HG03432 (cell line): ENCODE measurements around the gene VPS37B.

Experiments used
- ATAC-seq: cut with Tn5 transposase; IDR thresholded peaks from one replicate; pipeline ENCODE4 v1.9.1; 2021; ENCODE audit warnings: mild to moderate bottlenecking, moderate library complexity; ENCODE audit not compliant: unreplicated experiment

VPS37B gene

DNA sequence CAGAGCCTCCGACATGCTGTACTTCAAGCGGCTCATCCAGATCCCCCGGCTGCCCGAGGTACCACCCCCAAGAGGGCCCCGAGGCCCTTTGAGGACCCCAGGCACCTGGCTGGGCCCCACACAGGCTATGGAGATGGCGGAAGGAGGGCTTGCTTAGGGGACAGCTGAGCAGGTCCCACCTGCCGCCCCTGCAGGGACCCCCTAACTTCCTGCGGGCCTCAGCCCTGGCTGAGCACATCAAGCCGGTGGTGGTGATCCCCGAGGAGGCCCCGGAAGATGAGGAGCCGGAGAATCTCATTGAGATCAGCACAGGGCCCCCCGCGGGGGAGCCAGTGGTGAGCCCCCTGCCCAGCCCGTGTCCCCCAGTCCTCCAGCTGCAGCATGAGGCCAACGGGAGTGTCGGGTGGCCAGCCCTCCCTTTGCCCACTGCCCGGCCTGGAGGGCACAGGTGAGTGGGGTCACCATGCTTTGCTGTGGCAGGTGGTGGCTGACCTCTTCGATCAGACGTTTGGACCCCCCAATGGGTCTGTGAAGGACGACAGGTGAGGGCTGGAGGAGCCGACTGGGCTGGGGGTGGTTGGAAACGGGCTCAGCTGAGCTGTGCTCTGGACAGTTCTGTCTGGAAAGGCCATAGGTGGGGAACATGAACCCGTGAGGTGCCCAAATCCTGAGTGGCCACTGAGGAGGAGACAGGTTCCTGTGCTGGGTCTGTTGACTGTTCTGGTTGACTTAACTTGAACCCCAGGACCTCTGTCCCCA lies 40.7 kb downstream of the VPS37B start:
- ATAC-seq: no peak

DNA sequence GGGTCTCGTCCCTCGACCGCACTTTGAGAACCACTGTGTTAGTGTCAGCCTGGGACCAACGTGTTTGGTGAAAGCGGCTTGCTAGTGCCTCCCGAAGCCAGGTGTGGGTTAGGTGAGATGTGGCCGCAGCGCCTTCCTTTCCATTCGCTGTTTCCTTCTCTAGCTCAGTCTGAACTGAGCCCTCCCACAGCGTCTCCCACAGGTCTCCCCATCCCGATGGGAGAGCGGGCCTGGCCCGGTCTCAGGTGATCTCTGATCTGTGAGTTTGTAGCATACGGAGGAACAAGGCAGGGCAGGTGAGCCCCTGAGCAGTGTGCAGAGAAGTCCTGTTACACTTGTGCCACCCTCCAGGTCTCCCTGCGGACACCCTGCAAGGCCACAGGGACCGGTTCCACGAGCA lies 41.4 kb downstream of the VPS37B start:
- no peak for ATAC-seq

DNA sequence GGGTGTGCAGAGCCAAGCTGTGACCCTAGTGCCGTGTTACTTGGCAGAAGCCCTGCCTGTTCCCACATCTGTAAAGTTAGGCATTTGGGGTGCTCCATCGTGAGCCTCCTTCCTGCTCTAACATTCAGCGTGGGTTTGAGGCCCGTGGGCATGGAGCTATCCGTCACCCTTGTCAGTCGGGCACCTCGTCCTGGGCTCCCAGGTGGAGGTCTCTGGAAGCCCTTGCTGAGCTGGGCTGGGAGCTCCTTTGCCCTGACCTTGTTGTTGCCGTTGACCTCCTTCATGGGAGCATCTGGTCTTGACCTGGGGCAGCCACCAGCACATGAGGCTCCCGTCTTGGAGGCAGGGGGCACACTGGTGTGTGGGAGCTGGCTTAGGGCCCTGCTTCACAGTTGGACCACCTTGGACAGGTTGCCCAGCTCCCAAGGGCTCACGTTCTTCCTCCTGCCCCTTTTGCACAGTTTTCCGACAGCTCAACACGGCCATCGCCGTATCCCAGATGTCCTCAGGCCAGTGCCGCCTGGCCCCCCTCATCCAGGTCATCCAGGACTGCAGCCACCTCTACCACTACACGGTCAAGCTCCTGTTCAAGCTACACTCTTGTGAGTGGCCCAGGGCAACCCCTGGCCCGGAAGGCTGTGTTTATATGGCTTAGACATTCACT lies 42.2 kb downstream of the VPS37B start:
- no peak for ATAC-seq

DNA sequence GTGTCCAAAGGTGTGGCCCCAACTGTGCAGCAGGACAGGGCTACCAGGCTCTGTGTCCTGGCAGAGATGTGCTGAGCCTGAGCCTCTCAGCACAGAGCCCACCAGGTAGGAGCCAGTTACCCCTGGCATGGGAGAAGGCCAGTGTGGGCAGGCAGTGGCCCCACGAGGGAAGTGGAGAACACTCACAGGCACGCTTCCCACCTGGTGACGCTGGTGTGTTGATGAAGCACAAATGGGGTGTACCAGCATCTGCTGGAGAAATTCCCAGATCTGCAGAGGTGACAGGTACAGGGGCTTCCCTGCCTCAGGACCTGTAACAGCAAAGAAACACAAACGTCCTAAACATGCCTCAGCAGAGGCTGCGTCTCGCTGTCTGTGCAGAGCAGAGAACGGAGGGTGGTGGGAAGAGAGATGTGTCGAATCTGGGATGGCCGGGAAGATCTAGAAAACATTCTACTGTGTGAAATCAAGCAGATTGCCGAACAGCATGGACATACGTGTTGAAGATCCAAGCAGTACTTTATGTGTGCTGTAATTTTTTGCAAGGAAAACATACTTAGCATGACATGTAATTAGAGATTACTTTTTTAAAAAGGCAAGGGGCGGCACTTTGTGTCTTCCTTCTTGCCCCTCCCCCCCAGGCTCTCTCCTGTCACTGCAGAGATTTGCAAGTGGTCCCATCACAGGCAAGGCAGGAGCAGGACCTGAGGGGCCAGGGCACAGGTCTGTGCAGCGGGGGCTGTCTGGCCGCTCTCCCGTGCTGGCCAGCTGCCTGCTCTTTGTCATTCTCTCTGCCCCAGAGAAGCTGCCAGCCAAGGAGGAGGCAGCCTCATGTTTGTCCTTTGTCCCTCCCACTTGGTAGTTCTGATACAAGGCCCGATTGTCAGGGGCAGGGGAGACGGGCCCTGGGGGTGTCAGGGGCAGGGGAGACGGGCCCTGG lies 43.3 kb downstream of the VPS37B start:
- no peak for ATAC-seq

DNA sequence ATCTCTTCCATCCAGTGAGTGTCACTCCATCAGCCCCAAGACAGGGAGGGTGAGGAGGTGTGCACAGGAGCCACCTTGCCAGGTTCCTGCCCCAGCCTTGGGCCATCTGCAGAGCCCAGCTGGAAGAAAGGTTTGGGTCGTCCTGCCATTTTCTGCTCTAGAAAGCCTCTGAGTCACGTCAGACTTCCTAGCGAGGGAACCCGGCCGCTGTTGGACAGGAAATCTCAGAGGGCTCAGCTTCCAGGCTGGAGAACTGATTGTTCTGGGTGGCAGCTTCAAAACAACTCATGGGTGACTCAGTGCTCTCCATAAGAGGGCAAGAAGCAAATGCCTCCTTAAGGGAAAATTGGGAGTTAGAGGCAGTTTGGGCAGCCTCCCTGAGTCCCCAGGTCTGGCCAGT lies 44.1 kb downstream of the VPS37B start:
- ATAC-seq: no peak

DNA sequence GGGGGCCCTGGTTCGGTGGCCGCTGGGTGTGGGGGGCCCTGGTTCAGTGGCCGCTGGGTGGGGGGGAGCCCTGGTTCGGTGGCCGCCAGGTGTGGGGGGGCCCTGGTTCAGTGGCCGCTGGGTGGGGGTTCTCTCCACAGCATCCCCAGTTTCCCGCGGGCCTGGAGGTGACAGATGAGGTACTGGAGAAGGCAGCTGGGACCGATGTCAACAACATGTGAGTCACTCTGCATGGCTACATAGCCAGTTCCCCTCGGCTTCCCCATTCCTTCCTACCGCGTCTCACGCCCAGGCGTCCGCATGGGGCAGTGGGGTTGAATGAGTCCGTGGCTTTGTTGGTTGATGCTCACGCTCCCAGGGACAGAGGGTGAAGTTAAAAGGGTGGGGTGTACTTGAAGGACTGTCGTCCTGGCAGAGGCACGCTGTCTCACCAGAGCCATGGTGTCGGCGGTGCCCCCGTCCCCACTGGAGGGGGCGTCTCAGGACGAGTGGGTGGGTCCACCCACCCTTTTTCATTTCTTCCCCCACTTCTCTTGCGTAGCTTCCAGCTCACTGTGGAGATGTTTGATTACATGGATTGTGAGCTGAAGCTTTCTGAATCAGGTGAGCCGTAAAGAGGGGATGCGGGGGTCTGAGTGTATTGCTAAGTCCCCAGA lies 45.1 kb downstream of the VPS37B start:
- ATAC-seq: no peak

DNA sequence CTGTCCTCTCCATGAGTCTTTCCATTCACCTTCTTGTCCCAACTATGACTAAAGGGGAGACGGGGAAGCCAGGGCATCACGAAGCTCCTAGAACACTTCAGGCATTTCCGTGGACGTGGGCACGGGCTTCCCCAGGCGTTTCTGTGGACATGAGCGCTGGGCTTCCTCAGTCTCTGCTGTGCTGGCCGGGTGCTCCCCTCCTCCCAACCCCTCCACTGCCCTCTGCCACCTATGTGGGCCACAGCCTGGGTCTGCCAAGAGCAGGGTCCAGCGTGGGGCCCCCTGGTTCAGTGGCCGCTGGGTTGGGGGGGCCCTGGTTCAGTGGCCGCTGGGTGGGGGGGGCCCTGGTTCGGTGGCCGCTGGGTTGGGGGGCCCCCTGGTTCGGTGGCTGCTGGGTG lies 45.9 kb downstream of the VPS37B start:
- ATAC-seq: no peak

DNA sequence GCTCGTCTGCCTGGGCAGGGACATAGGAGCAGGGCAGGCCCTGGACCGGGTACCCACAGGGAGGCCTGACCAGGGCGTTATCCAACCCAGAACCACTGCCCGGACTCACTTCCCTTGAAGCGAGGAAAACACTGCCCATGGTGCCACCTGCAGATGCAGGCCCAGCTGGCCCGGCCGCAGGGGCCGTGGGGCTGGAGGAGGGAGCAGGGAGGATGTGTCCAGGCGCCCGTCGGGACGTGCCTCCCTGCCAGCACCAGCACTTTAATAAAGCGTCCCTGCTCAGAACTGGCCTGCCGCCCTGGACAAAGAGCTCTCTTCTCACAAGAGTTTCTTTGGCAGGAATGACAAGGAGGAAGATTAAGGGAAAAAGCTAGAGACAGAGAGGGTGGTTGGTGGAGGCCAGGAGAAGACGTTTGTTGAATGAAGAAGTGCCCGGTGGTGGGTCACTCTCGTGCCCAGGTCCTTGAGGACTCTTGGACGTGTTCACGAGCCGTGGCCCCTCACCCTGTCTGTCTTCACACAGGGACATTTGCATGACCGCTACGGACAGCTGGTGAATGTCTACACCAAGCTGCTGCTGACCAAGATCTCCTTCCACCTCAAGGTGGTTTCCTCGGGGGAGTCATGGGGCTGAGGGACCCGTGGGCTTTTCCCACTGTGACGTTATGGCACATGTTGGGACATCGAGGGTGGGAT lies 46.4 kb downstream of the VPS37B start:
- ATAC-seq: no peak

DNA sequence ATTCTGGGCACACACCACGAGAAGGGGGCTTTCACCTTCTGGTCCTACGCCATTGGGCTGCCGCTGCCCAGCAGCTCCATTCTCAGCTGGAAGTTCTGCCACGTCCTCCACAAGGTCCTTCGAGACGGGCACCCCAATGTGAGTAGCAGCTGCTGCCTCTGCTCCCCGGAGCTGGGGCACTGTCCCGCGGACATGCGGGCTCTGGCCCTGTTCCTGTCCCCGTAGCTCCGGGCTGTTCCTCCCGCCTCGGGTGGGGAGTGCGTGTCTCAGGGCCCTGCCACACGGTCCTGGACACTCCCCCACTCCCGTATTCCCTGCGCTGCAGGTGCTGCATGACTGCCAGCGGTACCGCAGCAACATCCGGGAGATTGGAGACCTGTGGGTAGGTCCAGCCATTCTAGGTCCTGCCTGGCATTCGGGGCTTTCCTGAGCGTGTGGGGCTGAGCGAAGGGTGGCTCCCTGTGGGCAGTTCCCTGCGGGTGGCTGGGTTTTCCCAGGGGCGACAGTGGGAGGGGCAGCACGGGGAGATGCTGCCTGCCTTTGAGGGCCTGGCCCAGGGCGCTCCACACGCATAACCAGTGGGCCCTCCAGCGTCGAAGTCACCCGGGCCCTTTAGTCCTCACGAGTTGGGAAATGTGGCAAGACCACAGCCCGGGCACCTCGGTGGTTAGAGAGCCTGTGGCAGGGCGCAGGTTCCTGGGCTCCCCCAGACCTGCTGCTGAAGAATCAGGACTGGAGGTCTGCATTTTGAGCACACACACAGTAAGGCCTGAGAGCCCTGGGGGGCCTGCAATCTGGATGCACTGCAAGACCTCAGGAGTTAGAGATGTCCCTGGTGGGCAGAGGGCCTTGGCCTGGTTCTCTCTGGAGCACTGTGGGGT lies 47.2 kb downstream of the VPS37B start:
- ATAC-seq: no peak

DNA sequence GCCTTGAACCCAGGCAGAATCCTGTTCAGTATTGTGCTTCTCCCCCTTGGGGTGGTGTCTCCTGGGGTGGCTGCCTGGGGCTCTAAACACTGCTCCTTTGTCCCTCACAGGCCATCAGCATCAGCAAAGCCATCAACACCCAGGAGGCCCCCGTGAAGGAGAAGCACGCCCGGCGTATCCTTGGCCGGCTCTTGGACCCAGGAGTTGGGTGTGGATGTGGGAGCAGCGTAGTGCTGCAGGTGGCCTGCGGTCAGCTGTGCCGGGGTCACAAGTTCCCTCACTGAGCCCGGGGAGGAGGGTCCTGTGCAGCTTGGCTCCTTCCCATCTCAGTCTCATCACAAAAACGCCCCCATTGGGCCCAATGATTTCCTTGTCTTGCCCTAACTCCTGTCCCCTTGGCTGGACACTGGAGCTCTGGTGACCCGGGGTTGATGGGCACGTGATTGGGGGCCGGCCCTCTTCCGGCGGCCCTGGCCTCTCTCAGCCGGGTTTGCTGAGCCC lies 48.0 kb downstream of the VPS37B start:
- ATAC-seq: no peak

DNA sequence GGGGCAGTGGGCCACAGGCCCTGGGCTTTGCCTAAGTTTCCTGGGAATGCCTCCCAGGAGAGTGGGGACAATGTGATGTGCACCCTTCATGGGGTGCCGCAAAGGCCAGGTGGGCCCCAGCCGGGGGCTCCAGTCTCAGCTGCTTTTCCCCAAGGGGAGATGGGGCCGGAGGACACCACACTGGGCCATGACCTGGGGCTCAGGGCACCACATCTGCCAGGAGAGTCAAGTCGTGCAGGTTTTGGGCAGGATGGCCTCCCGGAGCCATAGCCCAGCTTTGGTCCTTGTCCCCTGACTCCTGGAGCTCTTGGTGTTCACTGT lies 48.4 kb downstream of the VPS37B start:
- ATAC-seq: no peak

DNA sequence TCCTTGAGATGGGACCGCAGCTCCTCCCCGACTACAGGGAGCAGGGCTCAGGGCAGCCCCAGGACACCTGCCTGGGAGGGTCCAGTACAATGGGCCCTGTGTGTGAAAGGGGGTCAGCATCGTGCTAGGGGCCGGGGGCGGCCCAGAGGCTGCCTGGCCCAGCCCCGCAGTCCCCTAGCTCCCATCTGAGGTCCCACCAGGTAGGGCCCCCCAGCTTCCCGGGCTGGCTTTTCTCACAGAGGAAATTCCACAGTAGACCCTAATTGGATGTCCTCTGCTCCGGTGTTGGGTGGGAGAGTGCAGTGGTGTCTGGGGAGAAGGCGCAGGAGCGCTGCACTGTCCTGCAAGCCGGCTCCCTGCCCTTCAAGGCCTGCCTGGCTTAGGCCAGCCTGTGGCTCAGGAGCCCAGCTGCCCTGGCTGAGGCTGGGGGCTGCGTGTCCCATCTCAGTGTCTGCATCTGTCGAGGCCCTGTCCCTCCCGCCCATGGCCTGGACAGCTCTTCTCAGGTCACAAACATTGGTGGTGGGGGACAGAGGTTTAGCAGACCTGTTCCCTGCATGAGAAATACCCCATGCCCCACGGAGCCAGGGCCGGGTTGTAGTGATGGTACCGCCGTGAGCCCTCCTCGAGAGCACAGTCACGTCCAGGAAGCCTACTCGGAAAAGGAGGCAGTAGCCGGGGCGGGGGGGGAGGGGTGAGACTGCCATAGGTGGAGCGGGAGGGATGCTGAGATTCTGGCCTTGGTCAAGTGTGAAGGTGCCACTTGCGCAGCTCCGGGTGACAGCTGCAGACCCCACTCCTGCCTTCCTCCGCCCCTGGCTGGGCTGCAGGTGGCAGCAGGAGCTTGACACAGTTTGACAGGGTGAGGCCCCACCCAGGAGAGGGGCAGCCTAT lies 49.1 kb downstream of the VPS37B start:
- ATAC-seq: no peak

DNA sequence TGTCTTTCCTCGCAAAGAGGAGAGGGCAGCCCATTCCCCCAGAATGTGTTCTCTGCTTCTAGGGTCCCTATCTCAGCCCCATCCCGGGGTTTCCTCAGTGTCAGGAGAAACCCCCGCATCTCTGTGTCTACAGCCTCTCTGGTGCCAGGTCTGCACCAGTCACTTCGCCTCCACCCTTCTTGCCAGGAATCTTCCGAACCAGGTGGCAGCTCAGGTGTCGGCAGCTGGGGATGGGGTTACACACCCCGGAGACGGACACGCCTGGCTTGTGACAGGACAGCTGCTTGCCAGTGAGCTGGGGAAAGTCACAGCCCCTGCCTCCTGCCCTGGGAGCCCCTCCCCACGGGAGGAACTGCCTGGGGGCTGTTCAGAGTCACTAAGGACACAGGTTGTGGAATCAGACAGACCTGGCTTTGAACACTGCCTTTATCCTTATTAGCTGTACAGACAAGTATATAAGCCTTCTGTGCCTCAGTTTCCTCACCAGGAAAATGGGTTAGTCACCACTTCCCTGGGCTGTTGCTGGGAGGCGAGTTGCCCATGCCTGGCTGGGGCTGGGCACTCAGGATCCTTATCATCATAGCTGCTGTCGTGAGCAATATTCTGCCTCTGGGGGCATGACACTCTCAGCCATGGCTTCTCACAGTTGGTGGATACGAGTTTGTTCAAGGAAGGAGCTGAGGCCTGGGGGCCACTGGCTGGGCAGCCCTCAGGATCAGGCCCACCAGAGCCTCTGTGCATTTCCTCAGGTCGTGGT lies 49.9 kb downstream of the VPS37B start:
- ATAC-seq: no peak

DNA sequence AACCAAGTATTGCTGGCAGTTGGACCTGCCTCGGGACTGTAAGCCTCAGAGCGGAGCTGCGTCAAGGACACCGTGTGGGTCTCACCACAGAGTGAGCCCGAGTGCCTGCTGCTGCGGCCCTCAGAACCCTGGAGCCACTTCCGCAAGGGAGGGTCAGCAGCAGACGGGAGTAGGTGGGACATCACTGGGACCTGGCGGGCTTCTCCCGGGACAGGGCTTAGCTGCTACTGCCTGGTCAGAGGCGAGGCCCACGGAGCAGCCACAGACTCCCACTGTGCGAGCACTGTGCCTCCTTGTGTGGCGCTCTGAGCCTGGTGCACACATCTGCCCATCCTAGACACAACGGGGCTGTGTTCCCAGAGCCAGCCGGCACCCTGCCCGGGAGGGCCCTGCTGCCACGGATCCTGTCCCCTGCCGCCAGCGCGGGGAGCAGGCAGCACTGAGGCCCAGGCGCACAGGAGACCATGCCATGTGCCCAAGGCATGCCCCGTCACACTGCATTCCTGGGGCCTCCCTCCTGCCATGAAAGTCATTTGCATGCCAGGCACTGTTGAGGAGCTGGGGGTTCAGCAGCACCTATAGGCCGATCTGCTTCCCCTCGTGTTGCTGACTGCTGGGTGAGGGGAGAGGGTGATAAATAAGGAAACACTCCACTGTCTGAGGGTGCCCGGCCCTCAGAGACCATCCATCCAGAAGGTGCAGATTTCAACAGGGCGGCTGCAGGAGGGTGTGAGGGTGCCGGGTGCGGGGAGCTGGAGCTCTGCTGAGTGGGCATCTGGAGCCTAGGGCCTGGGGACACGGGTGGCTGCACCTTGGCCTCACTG lies 50.7 kb downstream of the VPS37B start:
- ATAC-seq: no peak

DNA sequence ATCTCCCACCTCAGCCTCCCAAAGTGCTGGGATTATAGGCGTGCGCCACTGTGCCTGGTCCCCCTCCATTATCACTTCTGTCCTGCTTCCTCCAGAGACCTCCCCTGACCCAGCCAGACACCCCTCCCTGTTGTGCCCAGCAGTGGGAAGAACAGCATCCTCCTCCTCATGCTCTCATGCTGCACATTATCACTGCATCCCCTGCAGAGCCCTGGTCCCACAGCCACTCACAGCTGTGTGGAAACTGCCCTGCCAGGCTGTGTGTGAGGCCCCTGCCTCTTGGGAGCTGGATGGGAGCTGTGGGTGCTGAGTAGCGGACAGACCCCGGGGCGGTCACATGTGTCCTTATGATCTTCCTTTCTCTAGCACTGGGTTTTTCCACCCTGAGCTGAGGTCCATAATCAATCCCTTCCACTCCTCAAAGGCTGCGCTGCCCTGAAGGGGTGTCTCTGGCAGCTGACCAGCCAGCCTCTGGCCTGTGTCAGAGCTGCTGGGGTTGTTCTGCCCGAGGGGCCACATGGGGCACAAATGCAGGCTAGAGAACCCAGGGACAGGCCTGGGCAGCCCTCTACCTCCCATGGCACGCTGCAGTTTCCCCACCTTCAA lies 51.5 kb downstream of the VPS37B start:
- ATAC-seq: no peak

DNA sequence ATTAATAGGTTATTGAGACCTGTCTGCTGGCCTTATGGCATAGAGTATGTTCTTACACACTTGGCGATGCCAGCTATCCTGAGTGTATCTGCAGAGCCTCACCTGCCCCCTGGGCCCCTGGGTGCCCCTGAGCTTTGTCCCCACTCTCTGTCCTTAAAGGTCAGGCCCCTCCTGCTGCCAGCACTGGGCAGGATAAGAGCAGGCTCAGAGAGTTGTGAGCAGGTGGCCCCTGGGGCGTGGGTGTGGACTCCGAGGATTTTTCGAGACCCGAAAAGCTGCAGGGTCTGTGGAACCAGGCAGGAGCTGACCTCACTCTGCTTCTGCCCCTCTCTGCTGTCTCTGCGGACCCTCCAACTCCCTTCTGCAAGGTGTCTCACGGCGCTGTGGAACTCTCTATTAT lies 52.5 kb downstream of the VPS37B start:
- no peak for ATAC-seq
